Adipocyte (in vitro differentiated cells): ENCODE results near the gene TRNAU1AP.
"Not testable (repeated sequence)": the region's sequence is repeated elsewhere in the genome, so short reads cannot be mapped to it uniquely, and the experiment has no call there.

Source experiments
- DNase-seq: peaks from one replicate; pipeline ENCODE4 v3.0.0-alpha.2; 2015; ENCODE audit warnings: low read depth
- H3K27me3 ChIP-seq: replicated peaks from 2 replicates; pipeline ENCODE4 v1.7.0; 2013; ENCODE audit warnings: mild to moderate bottlenecking, low read length, moderate library complexity; ENCODE audit not compliant: control insufficient read depth, insufficient read depth
- H3K36me3 ChIP-seq: 2 replicates; pipeline ENCODE4 v1.7.0; 2013; ENCODE audit warnings: low read length, mild to moderate bottlenecking, moderate library complexity; ENCODE audit not compliant: control insufficient read depth, insufficient read depth, severe bottlenecking
- H3K4me1 ChIP-seq: 2 replicates; pipeline ENCODE4 v1.7.0; 2013; ENCODE audit warnings: mild to moderate bottlenecking, low read length, moderate library complexity; ENCODE audit not compliant: control insufficient read depth, insufficient read depth
- H3K4me3 ChIP-seq: 2 replicates; pipeline ENCODE4 v1.7.0; 2013; ENCODE audit warnings: mild to moderate bottlenecking, low read length, moderate library complexity
- H3K9ac ChIP-seq: 2 replicates; pipeline ENCODE4 v1.7.0; 2013; ENCODE audit warnings: mild to moderate bottlenecking, low read length, moderate library complexity
- H3K9me3 ChIP-seq: 2 replicates; pipeline ENCODE4 v1.7.0; 2013; ENCODE audit warnings: mild to moderate bottlenecking, low read length, moderate library complexity; ENCODE audit not compliant: control insufficient read depth

The TRNAU1AP gene

DNA sequence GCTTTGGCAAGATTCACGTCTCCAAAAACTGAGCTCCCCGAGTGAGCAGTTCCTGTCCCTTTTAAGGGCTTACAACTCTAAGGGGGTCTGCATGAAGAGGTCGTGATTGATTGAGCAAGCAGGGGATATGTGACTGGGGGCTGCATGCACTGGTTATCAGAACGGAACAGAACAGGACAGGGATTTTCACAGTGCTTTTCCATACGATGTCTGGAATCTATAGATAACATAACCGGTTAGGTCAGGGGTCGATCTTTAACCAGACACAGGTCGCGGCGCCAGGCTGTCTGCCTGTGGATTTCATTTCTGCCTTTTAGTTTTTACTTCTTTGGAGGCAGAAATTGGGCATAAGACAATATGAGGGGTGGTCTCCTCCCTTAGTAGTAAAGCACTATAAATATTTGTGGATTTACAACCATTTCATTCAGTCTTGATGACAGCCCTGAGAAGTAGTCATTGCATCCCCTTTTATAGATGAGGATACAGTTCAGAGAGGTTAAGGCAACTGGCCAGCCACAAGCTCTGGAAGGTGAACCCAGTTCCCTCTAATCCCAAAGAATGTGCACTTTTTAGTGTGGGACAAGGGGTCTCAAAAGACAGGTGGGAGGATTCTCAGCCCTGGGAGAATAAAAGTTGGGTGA lies 27.8 kb upstream of the TRNAU1AP start:
- not testable (repeated sequence) for H3K4me1 ChIP-seq, H3K27me3 ChIP-seq, H3K9ac ChIP-seq, H3K4me3 ChIP-seq, H3K36me3 ChIP-seq, DNase-seq, H3K9me3 ChIP-seq

DNA sequence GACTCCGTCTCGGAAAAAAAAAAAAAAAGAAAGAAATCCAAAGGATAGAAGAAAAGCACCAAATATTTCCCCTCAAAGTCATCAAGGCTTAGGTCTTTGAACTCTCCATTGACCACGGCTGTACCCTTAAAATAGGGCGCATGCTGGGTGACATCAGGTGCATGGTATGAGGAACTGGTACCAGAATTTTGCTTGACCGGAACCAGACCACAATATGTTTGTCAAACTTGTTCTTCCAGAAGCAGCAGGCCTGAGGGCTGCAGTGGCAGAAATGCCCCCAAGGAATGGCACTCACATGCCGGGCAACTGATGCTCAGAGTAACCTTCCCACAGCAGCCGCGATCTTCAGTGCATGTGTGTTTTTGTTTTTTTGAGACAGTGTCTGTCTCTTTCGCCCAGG lies 26.0 kb upstream of the TRNAU1AP start:
- Histone ChIP-seq H3K4me3 (no peak overlapping the region), H3K36me3 (peaks cover 9% of the 10 kb centered on the region), H3K27me3 (no peaks in the 10 kb centered on the region), H3K9me3 (no peaks in the 10 kb centered on the region), H3K9ac (no peak overlapping the region), H3K4me1 (no peaks in the 10 kb centered on the region)
- no peak for DNase-seq

DNA sequence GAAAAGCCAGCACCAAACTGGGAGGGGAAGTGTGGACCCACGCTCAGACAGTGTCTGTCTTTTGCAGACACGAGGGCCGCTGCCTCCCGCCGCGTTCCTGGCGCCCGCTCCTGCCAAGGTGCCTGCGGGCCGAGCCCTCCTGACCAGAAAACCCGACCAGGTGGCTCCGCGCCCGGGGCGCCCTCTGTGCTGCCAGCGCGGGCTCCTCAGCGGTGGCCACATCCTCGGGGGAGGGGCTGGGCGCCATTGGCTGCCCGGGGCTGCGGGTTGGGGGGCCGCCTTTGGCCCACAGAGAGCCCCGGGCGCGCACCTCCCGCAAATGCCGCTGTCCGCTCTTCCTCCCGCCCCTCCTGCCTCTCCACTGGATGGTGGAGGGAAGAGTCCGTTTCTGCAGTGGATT lies 22.4 kb upstream of the TRNAU1AP start:
- Histone ChIP-seq H3K4me1 (no peaks in the 10 kb centered on the region), H3K4me3 (no peak overlapping the region), H3K27me3 (no peaks in the 10 kb centered on the region), H3K9me3 (no peaks in the 10 kb centered on the region), H3K36me3 (peaks cover 19% of the 10 kb centered on the region), H3K9ac (no peak overlapping the region)
- DNase-seq, result no peak

DNA sequence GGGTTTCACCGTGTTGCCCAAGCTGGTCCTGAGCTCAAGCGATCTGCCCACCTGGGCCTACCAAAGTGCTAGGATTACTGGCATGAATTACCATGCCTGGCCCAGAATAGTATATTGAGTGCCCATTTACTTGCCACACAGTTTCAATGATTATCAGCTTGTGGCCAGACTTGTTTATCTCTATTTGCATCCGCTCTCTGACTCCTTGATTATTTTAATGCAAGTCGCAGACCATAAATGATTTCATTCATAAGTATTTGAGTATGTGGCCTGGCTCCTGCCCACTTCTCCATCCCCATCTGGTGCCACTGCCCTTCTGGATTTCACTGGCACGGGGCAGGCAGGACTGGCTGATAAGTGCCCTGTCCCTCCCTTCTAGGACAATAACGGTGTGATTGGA lies 18.2 kb upstream of the TRNAU1AP start:
- no peaks in the 10 kb centered on the region for H3K27me3 ChIP-seq
- H3K36me3 ChIP-seq, result peaks cover 48% of the 10 kb centered on the region
- no peaks in the 10 kb centered on the region for H3K9me3 ChIP-seq
- no peak overlapping the region for H3K4me3 ChIP-seq
- H3K4me1 ChIP-seq, result no peaks in the 10 kb centered on the region
- no peak for DNase-seq
- H3K9ac ChIP-seq, result no peak overlapping the region

DNA sequence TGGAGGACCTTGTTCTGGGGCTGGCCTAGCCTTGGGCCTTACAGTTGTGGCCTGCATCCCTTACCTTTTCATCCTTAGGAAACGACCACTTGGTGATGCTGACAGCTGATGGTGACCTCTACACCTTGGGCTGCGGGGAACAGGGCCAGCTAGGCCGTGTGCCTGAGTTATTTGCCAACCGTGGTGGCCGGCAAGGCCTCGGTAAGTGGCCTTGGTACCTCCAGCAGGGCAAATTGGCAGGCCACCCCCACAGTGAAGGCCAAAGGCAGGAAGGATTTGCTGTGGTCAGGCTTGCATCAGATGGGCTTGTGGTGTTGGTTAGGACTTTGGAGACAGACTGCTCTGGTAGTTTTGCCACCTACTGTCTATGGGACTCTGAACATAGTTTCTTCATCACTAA lies 17.7 kb upstream of the TRNAU1AP start:
- Histone ChIP-seq H3K4me3 (no peak overlapping the region), H3K4me1 (no peaks in the 10 kb centered on the region), H3K9me3 (no peaks in the 10 kb centered on the region), H3K36me3 (peaks cover 48% of the 10 kb centered on the region), H3K9ac (no peak overlapping the region), H3K27me3 (no peaks in the 10 kb centered on the region)
- no peak for DNase-seq

DNA sequence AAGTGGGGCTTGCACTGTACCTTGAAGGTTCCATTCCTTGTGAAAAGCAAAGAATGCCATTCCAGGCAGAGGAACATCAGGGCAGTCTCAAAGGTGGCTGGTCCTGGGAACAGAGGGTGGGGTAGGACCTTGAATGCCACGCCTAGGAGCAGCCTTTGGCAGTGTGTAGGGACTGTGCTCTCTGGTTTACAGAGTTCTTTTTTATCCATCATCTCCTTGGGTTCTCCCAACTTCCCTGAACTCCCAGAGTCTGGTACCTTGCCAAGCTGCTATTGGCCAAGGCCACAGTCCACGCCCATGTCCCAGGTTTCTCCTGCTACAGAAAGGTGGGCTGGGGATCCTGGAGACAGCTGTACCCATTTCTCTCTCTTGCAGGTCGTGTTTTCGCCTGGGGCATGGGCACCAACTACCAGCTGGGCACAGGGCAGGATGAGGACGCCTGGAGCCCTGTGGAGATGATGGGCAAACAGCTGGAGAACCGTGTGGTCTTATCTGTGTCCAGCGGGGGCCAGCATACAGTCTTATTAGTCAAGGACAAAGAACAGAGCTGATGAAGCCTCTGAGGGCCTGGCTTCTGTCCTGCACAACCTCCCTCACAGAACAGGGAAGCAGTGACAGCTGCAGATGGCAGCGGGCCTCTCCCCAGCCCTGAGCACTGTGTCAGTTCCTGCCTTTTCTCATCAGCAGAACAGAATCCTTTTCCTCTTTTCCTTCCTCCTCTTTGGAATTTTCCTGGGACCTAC lies 15.3 kb upstream of the TRNAU1AP start:
- H3K36me3 ChIP-seq, result peaks cover 36% of the 10 kb centered on the region
- no peak overlapping the region for H3K9ac ChIP-seq
- DNase-seq, result no peak
- H3K4me3 ChIP-seq, result no peak overlapping the region
- H3K27me3 ChIP-seq, result no peaks in the 10 kb centered on the region
- H3K4me1 ChIP-seq, result no peaks in the 10 kb centered on the region
- no peaks in the 10 kb centered on the region for H3K9me3 ChIP-seq

DNA sequence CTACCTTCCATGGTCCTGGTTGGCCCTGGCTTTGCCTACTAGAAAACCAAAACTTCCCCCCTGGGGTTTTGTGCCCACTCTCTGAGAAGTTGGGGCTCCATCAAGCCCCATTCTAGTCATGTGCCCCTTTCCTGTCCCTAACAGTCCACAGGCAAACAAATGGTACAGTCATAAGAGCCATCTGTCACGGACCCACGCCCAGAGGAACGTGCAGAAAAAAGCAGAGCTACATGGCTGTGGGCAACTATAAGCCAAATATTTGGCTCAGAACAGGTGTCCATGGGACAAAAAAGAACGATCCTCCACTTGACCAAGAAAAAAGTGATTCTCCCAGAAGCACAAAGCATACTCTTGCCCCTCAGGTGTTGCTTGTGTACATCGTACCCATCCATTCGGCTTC lies 14.6 kb upstream of the TRNAU1AP start:
- Histone ChIP-seq H3K4me1 (no peaks in the 10 kb centered on the region), H3K9ac (no peak overlapping the region), H3K9me3 (no peaks in the 10 kb centered on the region), H3K4me3 (no peak overlapping the region), H3K36me3 (peaks cover 36% of the 10 kb centered on the region), H3K27me3 (no peaks in the 10 kb centered on the region)
- DNase-seq, result no peak

DNA sequence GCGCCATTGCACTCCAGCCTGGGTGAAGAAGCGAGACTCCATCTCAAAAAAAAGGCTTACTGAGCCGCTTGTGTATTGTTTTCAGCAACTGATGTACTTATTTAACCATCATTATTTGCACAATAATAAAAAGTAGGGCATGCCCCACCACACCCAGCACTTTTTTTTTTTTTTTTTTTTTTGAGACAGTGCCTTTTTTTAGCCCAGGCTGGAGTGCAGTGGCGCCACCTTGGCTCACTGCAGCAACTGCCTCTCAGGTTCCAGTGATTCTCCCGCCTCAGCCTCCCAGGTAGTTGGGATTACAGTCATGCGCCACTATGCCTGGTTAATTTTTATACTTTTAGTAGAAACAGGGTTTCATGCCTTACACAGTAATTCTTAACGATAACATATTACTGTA lies 12.2 kb upstream of the TRNAU1AP start:
- peaks cover 27% of the 10 kb centered on the region for H3K36me3 ChIP-seq
- H3K27me3 ChIP-seq, result no peaks in the 10 kb centered on the region
- H3K4me3 ChIP-seq, result no peak overlapping the region
- DNase-seq, result no peak
- H3K9me3 ChIP-seq, result no peaks in the 10 kb centered on the region
- no peaks in the 10 kb centered on the region for H3K4me1 ChIP-seq
- H3K9ac ChIP-seq, result no peak overlapping the region

DNA sequence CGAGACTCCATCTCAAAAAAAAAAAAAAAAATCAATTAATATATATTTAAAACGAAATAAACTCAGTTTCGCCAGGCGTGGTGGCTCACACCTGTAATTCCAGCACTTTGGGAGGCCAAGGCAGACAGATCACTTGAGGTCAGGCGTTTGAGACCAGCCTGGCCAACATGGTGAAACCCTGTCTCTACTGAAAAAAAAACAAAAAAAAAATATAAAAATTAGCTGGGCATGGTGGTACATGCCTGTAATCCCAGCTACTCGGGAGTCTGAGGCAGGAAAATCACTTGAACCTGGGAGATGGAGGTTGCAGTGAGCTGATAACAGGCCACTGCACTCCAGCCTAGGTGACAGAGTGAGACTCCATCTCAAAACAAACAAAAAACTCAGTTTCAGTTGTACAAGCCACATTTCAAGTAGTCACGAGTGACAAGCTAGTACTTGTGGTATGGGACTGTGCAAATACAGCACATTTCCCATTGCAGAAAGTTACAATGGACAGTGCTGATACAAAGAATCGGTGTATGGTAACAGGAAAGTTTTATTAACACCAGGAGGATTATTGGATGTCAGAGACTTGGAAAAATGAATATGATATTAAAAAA lies 11.4 kb upstream of the TRNAU1AP start:
- H3K27me3 ChIP-seq, H3K4me1 ChIP-seq, H3K4me3 ChIP-seq: not testable (repeated sequence)

DNA sequence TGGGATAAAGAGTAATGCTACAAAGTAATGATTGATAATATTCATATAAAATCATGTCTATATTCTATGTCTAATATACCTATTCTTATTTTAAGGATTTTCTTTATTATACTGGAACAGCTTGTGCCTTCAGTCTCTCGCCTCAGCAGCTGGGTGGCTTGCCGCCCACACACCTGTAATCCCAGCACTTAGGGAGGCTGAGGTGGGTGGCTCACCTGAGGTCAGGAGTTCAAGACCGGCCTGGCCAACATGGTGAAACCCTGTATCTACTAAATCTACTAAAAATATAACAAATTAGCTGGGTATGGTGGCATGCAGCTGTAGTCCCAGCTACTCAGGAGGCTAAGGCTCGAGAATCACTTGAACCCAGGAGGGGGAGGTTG lies 7.6 kb upstream of the TRNAU1AP start:
- Histone ChIP-seq H3K9me3 (no peaks in the 10 kb centered on the region), H3K4me1 (peaks cover 5% of the 10 kb centered on the region), H3K27me3 (no peaks in the 10 kb centered on the region), H3K4me3 (no peak overlapping the region), H3K36me3 (no peaks in the 10 kb centered on the region), H3K9ac (no peak overlapping the region)
- DNase-seq, result no peak

More for the DNA sequence above, 11.4 kb upstream of the TRNAU1AP start:
- H3K36me3 ChIP-seq, result peaks cover 19% of the 10 kb centered on the region
- not testable (repeated sequence) for H3K9ac ChIP-seq, H3K9me3 ChIP-seq, DNase-seq

DNA sequence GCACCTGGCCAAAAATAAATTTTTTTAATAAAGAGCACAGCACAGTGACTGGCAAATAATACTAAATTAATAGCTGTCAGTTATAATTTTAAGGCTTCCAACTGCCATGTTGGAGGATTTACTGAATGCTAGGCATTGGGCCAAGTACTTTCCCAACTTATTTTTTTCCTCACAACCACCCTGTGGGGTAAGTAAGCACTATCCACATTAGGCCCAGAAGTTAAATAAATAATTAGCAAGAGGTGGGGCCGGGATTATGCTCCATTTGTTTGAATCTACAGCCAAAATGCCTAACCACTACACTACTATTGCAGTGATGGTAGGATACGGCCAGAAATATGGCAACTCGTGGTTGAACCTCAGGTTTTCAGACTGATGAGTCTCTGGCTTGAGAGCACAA lies 4.6 kb upstream of the TRNAU1AP start:
- no peak for DNase-seq
- no peak overlapping the region for H3K4me3 ChIP-seq

More for the DNA sequence above, 4.6 kb upstream of the TRNAU1AP start:
- H3K36me3 ChIP-seq, result no peaks in the 10 kb centered on the region
- peaks cover 8% of the 10 kb centered on the region for H3K4me1 ChIP-seq
- no peak overlapping the region for H3K9ac ChIP-seq
- no peaks in the 10 kb centered on the region for H3K27me3 ChIP-seq
- no peaks in the 10 kb centered on the region for H3K9me3 ChIP-seq
